GM23248 (cell line): ENCODE data around the gene RAPGEF2. TPM values are rescaled to one million over a fixed set of nuclear protein-coding genes. Genes with fewer than 3 reads are reported as not detected.

ENCODE experiments used
- DNase-seq: peaks from one replicate; pipeline ENCODE4 v3.0.0-alpha.2; 2015
- H2AFZ ChIP-seq: fragments of 200-600 bp; sonication (generic); 2 replicates; pipeline ENCODE4 v1.6.1; 2016; ENCODE audit warnings: antibody characterized with exemption
- H3F3A ChIP-seq: fragments of 200-600 bp; sonication (generic); 2 replicates; pipeline ENCODE4 v1.6.1; 2016; ENCODE audit warnings: mild to moderate bottlenecking, antibody characterized with exemption, mixed run types; ENCODE audit not compliant: insufficient read depth
- H3K27ac ChIP-seq: fragments of 200-600 bp; sonication (generic); 2 replicates; pipeline ENCODE4 v1.5.1; 2016; ENCODE audit warnings: mild to moderate bottlenecking
- H3K27me3 ChIP-seq: fragments of 200-600 bp; sonication (generic); replicated peaks from 2 replicates; pipeline ENCODE4 v1.6.1; 2016; ENCODE audit warnings: mild to moderate bottlenecking; ENCODE audit not compliant: insufficient read depth
- H3K36me3 ChIP-seq: fragments of 200-600 bp; sonication (generic); 2 replicates; pipeline ENCODE4 v1.6.1; 2016; ENCODE audit warnings: low read depth, mild to moderate bottlenecking
- H3K4me1 ChIP-seq: fragments of 200-600 bp; sonication (generic); 2 replicates; pipeline ENCODE4 v1.6.1; 2016; ENCODE audit warnings: mild to moderate bottlenecking; ENCODE audit not compliant: insufficient read depth
- H3K4me2 ChIP-seq: fragments of 200-600 bp; sonication (generic); one replicate; pipeline ENCODE4 v1.6.1; 2016; ENCODE audit warnings: mild to moderate bottlenecking; ENCODE audit not compliant: unreplicated experiment
- H3K4me3 ChIP-seq: fragments of 200-600 bp; sonication (generic); 2 replicates; pipeline ENCODE4 v1.5.1; 2016; ENCODE audit warnings: mild to moderate bottlenecking
- H3K79me2 ChIP-seq: fragments of 200-600 bp; sonication (generic); 2 replicates; pipeline ENCODE4 v1.6.1; 2016; ENCODE audit warnings: mild to moderate bottlenecking; ENCODE audit not compliant: insufficient read depth
- H3K9ac ChIP-seq: fragments of 200-600 bp; sonication (generic); 2 replicates; pipeline ENCODE4 v1.6.1; 2016; ENCODE audit warnings: mild to moderate bottlenecking
- H3K9me2 ChIP-seq: fragments of 200-600 bp; sonication (generic); 2 replicates; pipeline ENCODE4 v1.6.1; 2016; ENCODE audit warnings: mixed run types, mild to moderate bottlenecking, moderate library complexity; ENCODE audit not compliant: insufficient read depth
- H3K9me3 ChIP-seq: fragments of 200-600 bp; sonication (generic); one replicate; pipeline ENCODE4 v1.6.1; 2017; ENCODE audit warnings: low read depth
- H4K20me1 ChIP-seq: fragments of 200-600 bp; sonication (generic); 2 replicates; pipeline ENCODE4 v1.6.0; 2016; ENCODE audit not compliant: insufficient read depth
- EZH2 ChIP-seq: fragments of 200-600 bp; sonication (generic); IDR thresholded peaks from 2 replicates; pipeline ENCODE4 v1.6.1; 2018; ENCODE audit warnings: antibody characterized with exemption, mild to moderate bottlenecking; ENCODE audit not compliant: insufficient read depth, poor library complexity, severe bottlenecking
- EZH2phosphoT487 ChIP-seq: fragments of 200-600 bp; sonication (generic); IDR thresholded peaks from 2 replicates; pipeline ENCODE4 v1.6.1; 2018; ENCODE audit warnings: antibody characterized with exemption, moderate library complexity, mild to moderate bottlenecking, low read depth; ENCODE audit not compliant: insufficient read depth
- WGBS, 2 experiments: methylation state at CpG; one replicate each; pipeline ENCODE4 v1.1.6; 2015 to 2017; ENCODE audit warnings: low lambda C conversion rate in 2 of 2, low coverage in 1 of 2; ENCODE audit errors: missing lambda C conversion rate in 2 of 2; 5-methylcytosine and 5-hydroxymethylcytosine counted together
- in situ Hi-C: fragments of 300-500 bp; cut with MboI; formaldehyde crosslinking; loops from 2 replicates; pipeline ENCODE4 v1.15.0; 2020
- polyA plus RNA-seq: library from polyadenylated mRNA; unstranded; fragments of >200 nt; fragmentation: Nextera tagmentation; extraction: Ambion mirVana; gene quantifications from 2 replicates; pipeline ENCODE4 v1.2.1, GENCODE V29; 2016
- total RNA-seq: library from RNA; depleted of rRNA; stranded (reverse); fragments of >200 nt; shearing (Covaris generic); gene quantifications from 2 replicates; pipeline ENCODE4 v1.2.3, GENCODE V29; 2014

RAPGEF2 gene
- total and polyA plus RNA-seq, 2 experiments from 2014 or later: 6.6 to 21.7 TPM

DNA sequence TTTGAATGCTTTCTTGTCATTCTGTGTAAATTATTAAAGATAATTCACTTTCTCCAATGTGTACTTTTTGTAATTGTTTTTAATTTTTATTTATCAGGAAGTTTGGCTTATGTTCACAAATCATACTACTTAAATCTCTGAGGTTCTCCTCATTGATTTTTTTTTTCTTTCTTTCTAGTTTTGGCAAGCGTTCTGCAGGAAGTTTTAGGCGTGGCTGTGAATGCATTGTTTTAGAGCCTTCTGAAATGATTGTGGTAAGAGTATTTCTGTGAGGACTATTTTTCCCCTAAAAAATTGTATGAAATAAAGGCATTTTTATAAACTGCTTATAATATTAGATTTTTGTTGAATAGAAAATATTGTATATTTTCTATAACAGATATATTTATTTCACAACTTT, 135.8 kb downstream of the RAPGEF2 start:
- Histone ChIP-seq H3F3A (peaks cover 11% of the 10 kb centered on the region), H3K9ac (no peak overlapping the region), H3K4me2 (peak overlapping the region; percentile 21), H2AFZ (no peak overlapping the region), H3K27me3 (no peaks in the 10 kb centered on the region), H3K79me2 (peaks cover 41% of the 10 kb centered on the region), H4K20me1 (no peaks in the 10 kb centered on the region), H3K4me1 (peaks cover 16% of the 10 kb centered on the region), H3K9me2 (no peaks in the 10 kb centered on the region), H3K4me3 (no peak overlapping the region), H3K27ac (no peak overlapping the region), H3K36me3 (no peaks in the 10 kb centered on the region), H3K9me3 (no peaks in the 10 kb centered on the region)
- in situ Hi-C loops: no loop called here
- WGBS, 2 experiments: 30 to 34% methylated on average over 2 of the region's 2 CpGs
- TF ChIP-seq EZH2 (no peak), EZH2phosphoT487 (no peak)
- peak; percentile 55 for DNase-seq

DNA sequence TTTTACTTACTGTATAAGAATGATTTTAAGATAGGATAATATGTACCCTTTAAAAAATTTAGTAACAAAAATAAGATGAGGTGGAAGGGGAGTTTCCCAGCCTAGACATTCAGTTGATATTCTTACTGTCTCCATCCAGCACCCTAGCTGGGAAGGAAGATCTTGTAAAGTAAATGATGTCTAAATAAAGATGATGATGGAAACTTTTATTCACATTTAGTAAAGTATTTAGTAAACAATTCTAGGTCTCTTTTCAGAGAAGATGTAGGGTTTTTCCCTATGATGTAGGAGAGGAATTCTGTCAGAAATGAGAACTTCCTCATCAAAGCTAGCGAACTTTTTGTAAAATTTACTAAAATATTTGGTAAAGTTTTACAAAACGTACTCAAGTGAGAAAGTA, 136.8 kb downstream of the RAPGEF2 start:
- H3F3A ChIP-seq: peaks cover 11% of the 10 kb centered on the region
- TF ChIP-seq EZH2phosphoT487: no peak
- TF ChIP-seq EZH2: no peak
- H3K27me3 ChIP-seq: no peaks in the 10 kb centered on the region
- H3K4me3 ChIP-seq: no peak overlapping the region
- H2AFZ ChIP-seq: no peak overlapping the region
- H3K4me2 ChIP-seq: peak overlapping the region; percentile 21
- H3K9me2 ChIP-seq: no peaks in the 10 kb centered on the region
- peaks cover 16% of the 10 kb centered on the region for H3K4me1 ChIP-seq
- peaks cover 33% of the 10 kb centered on the region for H3K79me2 ChIP-seq
- no peaks in the 10 kb centered on the region for H4K20me1 ChIP-seq
- no peaks in the 10 kb centered on the region for H3K9me3 ChIP-seq
- 95 to 96% methylated on average over 2 of the region's 2 CpGs for WGBS, 2 experiments
- in situ Hi-C loops: no loop called here
- no peak for DNase-seq
- no peak overlapping the region for H3K27ac ChIP-seq
- no peak overlapping the region for H3K9ac ChIP-seq
- no peaks in the 10 kb centered on the region for H3K36me3 ChIP-seq

DNA sequence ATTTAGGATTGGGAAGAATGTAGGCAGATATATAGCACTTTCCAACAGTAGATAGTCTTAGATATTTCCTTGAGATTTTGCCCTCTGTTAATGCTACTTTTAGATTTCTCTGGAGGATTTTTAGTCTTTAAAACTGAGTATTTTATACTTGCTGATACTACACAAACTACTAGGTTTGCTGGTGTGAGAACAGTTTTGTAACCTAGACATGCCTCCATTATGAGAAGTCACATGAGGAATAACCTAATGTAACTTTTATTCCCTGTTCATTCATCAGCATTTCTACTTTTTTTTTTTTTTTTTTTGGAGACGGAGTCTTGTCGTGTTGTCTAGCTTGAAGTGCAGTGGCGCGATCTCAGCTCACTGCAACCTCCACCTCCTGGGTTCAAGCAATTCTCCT, 137.2 kb downstream of the RAPGEF2 start:
- no peak for DNase-seq
- Histone ChIP-seq H3K9me2 (no peaks in the 10 kb centered on the region), H3K9me3 (no peaks in the 10 kb centered on the region), H3K27me3 (no peaks in the 10 kb centered on the region), H3F3A (peaks cover 11% of the 10 kb centered on the region), H3K36me3 (no peaks in the 10 kb centered on the region), H3K4me3 (no peak overlapping the region), H4K20me1 (no peaks in the 10 kb centered on the region), H3K79me2 (peaks cover 29% of the 10 kb centered on the region), H3K4me1 (peaks cover 16% of the 10 kb centered on the region), H3K4me2 (no peak overlapping the region), H3K27ac (peak overlapping the region; percentile 57), H2AFZ (no peak overlapping the region), H3K9ac (peak overlapping the region; percentile 23; the same call in 1 of the 2 replicates)
- in situ Hi-C loops: no loop called here
- no peak for TF ChIP-seq EZH2phosphoT487
- TF ChIP-seq EZH2: no peak
- 93 to 100% methylated on average over 4 of the region's 4 CpGs for WGBS, 2 experiments

DNA sequence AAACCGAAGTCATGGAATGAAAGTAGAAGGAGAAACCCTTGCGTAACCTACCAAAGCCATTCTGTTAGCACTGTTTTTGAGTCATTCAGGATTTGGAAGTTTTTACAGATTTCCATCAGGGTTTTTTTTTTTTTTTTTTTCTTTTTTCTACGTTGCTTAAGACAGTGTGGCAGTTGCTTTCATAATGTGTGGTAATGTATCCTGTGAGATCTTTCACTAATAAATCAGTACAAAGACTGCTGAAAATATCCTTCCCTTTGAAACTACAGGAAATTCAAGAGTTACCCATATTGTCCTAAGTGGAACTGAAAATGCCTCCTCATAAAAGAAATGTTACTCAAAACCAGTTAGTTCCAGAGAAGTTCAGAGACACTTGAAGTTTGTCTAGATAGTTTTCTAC, 137.8 kb downstream of the RAPGEF2 start:
- TF ChIP-seq EZH2phosphoT487 (no peak), EZH2 (no peak)
- Histone ChIP-seq H4K20me1 (no peaks in the 10 kb centered on the region), H3F3A (peaks cover 9% of the 10 kb centered on the region), H3K9ac (peak overlapping the region; percentile 23), H3K27ac (peak overlapping the region; percentile 57), H3K27me3 (no peaks in the 10 kb centered on the region), H3K4me3 (peak overlapping the region; percentile 18; the same call in 1 of the 2 replicates), H3K4me1 (peaks cover 16% of the 10 kb centered on the region), H2AFZ (no peak overlapping the region), H3K79me2 (peaks cover 22% of the 10 kb centered on the region), H3K4me2 (peak overlapping the region; percentile 46), H3K9me2 (no peaks in the 10 kb centered on the region), H3K9me3 (no peaks in the 10 kb centered on the region), H3K36me3 (no peaks in the 10 kb centered on the region)
- 45 to 52% methylated on average over 3 of the region's 3 CpGs for WGBS, 2 experiments
- in situ Hi-C loops: no loop called here
- peak; percentile 79 for DNase-seq

DNA sequence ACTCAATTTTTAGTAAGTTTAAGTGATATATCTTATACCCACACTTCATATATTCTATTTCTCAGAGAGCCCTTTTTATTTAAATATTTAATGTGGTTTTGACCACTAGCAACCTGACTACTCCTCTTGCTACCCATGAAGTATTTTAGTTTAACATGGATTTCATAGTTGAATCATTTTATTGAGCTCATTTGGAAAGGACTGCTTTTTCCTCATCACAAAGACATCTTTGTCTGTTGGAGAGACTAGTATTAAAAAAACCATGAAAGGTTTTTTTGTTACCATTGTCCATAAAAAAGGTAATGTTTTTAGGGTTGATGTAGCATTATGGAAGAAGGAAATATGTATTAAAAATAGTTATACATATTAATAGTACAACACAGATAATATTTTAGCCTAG, 139.5 kb downstream of the RAPGEF2 start:
- no peaks in the 10 kb centered on the region for H3K36me3 ChIP-seq
- H2AFZ ChIP-seq: no peak overlapping the region
- peaks cover 4% of the 10 kb centered on the region for H3F3A ChIP-seq
- no peaks in the 10 kb centered on the region for H3K9me3 ChIP-seq
- H3K4me1 ChIP-seq: peaks cover 16% of the 10 kb centered on the region
- no peak overlapping the region for H3K27ac ChIP-seq
- no peak for DNase-seq
- H3K79me2 ChIP-seq: peaks cover 7% of the 10 kb centered on the region
- no peak overlapping the region for H3K9ac ChIP-seq
- no peak for TF ChIP-seq EZH2
- TF ChIP-seq EZH2phosphoT487: no peak
- H4K20me1 ChIP-seq: no peaks in the 10 kb centered on the region
- no peaks in the 10 kb centered on the region for H3K9me2 ChIP-seq
- in situ Hi-C loops: no loop called here
- no peak overlapping the region for H3K4me2 ChIP-seq
- no peak overlapping the region for H3K4me3 ChIP-seq
- H3K27me3 ChIP-seq: no peaks in the 10 kb centered on the region
